Activated effector memory CD4-positive, alpha-beta T cell treated with anti-CD3 and anti-CD28 coated beads, Interleukin-2, amount 50 U/mL, for 16 hours (primary cell): ENCODE results near the gene RPTOR.

ENCODE experiments used
- DNase-seq: peaks from one replicate; pipeline ENCODE4 v3.0.0-alpha.2; 2020

RPTOR gene

DNA sequence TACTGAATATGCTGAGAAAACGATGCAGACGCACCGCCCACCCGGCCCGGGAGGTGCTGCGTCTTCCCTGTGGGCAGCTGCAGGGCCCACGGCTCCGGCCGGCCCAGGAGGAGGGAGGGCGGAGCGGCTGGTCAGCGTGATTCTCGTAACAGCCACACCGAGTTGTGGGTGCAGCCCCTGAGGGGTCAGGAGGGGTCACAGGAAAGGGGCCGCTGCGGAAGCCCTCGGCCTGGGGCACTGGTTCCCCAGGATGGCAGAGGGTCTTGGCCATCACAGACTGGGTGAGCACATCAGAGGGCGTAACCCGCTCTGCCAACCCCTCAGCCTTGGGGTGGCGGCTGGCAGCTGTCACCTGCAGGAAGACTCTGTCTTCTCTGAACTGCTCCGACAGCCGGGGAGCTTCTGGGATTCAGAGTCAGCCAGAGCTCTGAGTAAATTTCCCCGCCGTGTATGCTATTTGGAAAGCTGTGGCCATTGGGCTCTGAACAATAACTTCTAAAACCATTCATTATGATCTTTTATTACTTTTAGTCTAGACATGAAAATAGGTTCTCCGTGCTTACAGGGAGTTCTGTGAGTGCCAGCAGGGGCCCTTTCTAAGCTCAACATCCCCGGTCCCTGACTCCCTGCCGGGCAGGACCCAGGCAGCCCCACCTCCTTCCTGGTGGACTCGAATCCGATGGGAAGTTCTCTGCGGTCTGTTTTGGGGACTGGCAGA lies 359.6 kb downstream of the RPTOR start:
- no peak for DNase-seq

DNA sequence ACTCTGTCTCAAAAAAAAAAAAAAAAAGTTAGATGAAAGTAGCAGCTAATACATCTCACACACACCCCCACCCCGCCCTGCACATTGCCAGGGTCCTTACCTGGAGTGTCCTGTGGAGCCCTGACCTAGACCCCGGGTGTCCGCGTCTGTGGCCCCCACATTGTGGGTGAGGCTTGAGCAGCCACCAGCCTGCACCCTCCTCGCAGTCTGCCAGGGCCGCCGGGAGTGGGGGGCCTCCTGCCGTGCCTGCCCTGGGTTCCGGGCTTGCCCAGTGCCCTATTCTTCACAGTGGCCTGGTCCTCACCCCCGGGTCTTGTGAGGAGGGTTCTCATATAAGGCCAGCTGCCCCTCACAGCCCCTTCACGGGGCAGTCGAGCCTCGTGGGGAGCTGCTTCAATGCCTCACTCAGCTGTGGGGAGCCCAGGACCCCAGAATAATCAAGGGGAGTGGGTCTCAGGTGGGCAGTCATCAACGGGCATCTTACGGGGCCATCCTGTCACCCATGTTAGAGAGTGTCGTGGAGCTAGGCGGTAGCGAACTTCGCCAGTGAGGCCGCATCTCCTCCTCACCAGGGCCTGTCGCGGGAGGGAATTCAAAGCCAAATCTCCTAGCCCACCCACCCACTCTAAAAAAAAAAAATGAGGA lies 361.1 kb downstream of the RPTOR start:
- no peak for DNase-seq

DNA sequence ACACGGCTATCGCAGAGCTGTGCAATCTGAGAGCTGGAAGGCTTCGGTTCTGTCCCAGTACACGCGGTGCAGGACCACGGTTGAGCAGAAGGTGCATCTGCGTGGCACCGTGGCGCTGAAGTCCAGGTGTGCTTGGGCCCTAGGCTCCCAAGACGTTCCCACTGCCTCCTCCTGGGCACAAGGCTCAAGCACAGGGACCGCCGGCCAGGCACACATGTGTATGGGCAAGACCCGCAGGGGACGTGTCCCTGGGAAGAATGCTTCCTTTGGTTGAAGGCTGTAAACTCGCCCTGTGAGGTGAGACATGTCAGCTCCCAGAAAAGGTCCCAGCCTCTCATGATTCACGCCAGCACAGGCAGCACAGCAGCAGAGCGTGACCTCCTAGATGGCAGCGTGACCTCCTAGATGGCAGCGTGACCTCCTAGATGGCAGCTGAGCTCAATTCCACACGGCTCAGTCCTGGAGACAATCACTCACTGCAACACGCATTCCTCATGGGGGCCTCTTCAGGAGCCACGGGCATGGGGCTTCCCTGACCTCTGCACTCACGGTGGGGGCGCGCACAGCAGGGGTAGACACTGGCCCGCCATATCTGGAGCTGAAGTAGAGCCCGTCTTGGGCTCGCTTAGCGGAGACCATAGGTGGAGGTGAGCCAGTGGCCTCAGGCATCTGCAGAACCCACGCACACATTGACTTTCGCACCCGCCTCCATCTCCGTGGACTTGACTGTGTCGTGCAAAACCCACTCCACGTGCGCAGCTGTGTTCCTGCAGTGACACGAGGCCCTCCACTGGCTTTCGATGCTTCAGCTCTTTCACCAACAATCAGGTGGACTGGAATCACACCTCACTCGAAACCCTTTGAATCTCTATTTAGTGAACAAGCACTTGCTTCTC lies 362.0 kb downstream of the RPTOR start:
- no peak for DNase-seq

DNA sequence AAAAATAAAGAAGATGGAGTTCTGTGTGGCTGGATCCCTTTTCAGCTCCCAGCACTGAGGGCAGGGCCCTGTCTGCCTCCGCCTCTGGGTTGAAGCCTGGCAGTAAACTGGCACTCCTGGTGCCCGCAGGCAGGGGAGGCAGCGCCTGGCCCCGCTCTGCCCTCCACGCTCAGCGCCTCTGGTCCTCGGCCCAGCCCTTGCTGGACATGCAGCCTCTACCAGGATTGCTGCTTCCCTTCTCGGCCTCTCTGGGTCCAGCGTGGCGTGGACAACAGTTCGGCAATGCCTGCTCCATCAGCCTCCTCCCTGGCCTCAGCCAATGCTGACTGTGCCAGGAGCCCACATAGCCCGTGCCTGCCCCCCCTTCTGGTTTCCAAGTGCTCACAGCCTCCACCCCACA lies 362.6 kb downstream of the RPTOR start:
- DNase-seq: no peak

DNA sequence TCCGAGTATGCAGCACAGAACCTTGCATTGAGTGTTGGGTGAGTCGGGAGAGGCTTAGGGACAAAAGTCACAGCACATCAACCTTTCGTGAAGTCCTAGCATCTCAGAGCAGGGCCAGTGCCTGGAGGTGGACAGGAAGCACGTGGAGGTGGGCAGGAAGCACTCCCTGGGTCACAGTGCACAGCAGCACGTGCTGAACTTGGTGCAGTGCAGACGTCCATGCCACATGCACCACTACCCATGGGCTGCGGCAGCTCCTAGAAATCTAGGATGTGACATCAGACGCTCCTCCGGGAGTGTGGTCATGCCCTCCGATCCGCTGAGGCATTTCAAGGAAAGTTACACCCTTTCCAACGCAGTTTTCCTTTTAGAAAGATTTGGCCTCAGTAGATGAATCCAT lies 363.6 kb downstream of the RPTOR start:
- DNase-seq: no peak

GRCh38 chr17:80908776-80909175 lies 364.1 kb downstream of the RPTOR start:
- DNase-seq: no peak

DNA sequence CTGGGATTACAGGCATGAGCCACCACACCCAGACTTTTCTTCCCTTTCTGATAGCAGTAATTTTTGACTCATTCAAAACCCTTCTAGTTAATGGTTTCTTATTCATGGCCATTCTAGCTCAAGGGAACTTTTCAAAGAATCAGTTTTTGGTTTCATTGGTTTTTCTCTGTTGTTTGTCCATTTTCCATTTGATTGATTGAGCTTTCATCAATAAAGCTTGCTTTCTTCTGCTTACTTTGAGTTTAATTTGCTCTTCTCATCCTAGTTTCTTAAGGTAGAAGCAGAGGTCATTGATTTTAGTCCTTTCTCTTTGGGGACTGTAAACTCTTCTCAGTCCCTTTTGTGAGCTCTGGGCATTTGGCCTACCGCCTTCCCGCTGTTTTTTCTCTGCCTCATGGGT lies 365.0 kb downstream of the RPTOR start:
- DNase-seq: no peak

DNA sequence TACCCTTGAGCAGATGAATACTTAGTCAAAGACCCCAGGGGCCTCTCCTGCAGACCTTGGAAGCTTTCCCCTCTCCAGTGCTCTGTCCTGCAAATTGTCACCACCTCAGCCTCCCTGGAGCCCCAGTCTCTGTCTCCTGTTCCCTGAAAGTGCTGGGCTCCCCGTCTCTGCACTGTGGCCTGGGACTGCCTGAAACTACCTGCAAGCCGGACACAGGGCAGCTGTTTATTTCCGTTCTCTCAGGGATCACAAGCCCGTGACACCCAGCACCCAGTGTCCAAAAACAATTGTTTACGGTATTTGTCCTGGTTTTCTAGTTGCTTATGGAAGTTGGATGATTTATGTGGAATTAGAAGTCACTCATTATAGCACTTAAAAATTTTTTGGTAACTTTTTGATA lies 365.4 kb downstream of the RPTOR start:
- no peak for DNase-seq

- peak; percentile 41 for DNase-seq
Observed at GRCh38 chr17:80912476-80912875, 367.8 kb downstream of the RPTOR start.

DNA sequence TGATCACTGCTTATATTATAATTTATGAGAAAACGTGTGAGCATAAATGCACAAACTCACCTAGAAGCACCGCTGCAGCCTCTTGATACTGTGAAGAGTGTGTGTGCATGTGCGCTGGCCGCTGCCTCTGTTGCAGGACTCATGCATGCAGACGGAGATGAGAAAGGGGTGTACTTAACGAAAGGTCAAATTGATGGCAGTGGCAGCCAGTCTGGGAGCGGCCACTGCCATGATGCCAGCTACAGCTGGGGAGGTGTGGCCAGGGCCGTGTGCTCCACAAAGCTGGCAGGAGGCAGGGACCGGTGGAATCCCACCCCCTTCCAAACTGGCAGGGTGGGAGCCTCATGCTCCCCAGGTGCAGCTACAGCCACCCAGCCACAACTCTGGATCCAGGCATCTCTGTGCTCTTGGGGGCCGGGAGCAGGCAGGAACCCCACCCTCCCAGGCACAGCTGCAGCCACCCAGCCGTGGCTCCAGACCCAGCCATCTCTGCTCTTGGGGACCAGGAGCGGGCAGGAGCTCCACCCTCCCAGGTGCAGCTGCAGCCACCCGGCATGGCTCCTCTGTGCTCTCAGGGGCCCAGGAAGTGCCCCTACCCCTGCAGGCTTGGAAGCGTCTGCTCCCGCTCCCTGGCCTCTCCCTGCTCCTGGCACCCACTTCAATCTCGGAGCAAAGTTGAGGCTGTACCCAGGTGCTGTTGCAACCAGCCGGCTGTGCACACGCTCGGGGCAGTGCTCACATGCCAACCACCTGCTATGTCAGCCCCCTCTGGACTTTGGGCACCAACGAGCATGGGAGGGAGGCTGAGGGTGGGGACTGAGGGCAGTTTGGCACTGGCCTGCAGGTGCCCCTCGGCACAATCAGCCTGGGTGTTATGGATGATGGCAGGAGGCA lies 369.5 kb downstream of the RPTOR start:
- peak; percentile 49 for DNase-seq

DNA sequence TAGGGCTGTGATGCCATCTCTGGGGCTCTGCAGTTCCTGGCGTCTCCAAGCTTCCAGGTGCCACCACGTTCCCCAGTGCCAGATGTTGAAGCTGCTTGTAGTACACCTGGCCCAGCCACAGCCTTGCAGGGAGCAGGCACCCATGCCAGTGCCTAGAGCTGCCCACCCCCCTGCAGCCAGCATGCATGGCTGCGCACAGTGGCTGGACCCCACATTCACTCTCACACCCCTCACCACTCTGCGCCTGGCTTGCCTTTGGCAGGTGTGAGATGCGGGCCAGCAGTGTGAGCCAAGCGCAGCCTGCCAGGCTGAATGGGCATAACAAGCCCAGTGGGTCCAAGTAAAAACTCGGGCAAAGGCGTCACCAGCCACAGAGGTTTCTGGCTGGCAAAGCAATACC lies 371.6 kb downstream of the RPTOR start:
- DNase-seq: peak; percentile 49

DNA sequence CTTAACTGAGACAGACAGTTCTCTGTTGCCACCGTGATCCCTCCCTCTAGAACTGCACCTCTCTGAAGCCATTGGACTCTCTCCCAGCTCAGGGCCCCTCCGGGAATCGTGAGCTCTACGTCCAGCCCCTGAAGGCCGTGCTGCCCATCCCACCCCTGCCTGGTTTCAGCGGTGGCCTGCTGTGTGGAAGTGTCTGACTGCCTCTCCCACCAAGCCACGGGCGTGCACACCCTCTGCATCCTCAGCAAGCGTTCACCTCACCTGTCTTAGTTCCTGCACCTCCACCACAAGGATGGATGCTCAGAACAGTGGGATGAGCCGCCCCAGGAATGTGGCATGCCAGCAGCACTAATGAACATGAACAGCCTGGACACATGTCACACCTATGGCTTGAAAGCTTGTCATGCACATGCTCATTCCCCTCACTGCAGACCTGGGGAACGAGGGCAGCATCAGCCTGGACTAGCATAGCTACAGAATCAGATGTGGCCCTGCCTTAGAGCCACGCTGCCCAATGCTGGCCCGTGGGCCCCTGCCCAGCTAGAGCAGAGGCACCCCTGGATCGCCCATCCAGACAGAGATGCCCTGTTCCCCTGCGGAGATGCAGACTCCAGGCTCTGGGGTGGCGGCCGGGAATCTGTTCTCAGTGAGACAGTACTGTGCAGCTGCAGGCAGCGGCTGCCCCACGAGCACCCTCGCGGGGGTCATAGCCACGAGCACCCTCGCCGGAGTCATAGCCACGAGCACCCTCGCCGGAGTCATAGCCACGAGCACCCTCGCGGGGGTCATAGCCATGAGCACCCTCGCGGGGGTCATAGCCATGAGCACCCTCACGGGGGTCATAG lies 373.3 kb downstream of the RPTOR start:
- peak; percentile 54 for DNase-seq

GRCh38 chr17:80918731-80919130 lies 374.1 kb downstream of the RPTOR start:
- no peak for DNase-seq

DNA sequence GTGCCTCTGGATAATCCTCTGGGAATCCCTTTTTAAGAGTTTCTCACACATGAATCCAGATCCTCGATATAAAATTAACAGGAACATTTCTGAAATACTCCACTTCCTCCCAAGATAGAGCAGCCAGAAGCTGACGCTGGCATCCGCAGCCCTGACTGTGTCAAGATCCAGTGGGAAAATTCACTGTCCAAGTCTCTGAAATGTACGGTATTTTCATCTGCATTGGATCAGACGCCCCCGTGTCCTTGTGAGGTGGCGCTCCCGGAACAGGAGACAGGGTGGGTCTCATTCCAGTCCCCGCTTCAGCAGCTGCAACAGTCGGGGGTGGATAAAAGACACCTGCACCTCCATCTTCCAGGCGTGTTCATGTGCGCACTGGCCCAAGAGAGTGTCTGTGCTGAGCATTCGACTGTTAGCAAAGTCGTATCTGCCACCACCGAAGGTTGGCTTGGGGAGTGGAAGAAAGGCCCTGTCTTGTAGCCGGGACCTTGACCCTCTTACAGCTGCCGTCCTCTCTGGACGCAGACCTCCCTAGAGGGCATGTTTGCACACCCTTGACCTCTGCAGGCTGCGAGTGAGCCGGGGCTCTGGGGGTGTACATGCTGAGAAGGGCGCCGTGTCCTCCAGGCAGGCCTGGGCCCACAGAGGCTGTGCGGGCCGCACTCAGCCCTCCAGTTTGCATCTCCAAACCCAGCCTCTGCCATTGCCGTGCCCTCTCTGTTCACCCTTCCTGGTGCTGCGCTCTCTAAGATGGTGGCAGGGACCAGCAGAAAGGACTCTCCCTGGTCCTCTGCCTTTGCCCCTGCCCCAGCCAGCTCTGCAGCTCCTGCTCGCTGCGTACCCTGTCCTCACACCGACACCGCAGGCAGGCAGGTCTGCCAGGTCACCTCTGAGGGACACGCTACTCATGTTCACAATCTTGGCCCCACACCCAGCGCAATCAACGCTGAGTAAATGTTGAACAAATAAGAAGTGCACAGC lies 375.0 kb downstream of the RPTOR start:
- no peak for DNase-seq

DNA sequence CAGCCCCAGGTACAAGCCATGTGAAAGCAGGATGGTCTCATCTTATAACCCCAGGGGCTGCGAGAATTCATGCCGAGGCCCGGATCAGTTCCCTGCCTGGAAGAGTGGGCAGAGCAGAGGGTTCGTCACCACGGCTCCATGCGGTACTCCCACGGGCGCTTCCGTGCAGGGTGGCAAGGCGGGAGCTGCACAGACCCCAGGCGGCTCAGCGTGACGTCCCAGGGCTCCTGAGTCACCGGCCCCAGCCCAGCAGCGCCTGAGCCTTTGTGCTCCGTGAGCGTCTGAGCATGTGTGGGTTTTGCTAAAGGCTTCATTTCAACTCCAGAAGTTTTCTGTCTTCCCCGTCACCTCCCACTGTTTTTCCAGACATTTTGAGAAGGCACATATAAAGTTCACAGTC lies 375.8 kb downstream of the RPTOR start:
- DNase-seq: no peak

DNA sequence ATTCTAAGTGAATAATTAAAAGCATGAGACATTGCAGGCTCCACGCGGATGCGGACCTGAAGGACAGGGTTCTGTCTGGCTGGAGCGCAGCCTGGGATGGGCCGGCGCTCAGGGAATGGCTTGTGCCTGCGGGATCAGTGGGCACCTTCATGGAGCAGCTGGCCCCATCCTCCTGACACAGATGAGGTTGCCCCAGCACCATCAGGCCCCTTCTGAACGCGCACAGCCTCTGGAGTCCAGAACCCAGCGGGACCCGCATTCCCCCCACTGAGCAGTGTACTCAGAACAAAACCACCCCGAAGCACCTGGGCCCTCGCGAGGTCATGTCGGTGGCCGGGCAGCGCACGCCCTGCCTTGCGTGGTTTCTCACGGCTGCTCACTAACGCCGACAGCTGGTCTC lies 376.5 kb downstream of the RPTOR start:
- DNase-seq: no peak

GRCh38 chr17:80921741-80922579 lies 377.3 kb downstream of the RPTOR start:
- no peak for DNase-seq

DNA sequence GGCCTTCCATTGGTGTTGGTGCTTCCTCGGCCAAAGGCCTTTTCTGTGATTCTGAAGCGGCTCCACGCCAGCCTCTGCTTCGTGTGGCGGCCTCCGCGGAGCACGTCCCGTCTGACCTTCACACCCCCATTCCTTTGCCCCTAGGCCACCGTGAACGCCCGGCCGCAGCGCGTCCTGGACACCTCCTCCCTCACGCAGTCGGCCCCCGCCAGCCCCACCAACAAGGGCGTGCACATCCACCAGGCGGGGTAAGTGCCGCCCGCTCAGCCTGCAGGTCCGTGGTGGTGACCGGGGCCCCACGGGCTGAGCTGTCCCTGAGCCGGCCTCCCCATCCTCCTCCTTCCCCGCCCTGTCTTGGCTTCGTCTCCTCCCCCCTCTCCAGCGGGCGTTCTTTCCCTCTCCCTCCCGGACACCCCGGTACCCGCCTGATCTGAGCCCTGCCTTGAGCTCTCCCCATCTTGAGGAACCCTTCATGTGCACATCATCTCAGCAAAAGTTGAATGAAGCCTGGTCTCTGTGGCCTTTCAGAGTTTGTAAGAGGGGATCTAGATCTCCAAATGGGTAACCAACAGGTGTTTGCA lies 378.0 kb downstream of the RPTOR start:
- DNase-seq: no peak
